HG03442 (cell line): ENCODE results near the gene STK40.

Experiments
- ATAC-seq: cut with Tn5 transposase; IDR thresholded peaks from one replicate; pipeline ENCODE4 v1.9.1; 2021; ENCODE audit warnings: mild to moderate bottlenecking, moderate library complexity; ENCODE audit not compliant: unreplicated experiment

Gene STK40

GRCh38 chr1:36398370-36398977 lies 12.8 kb upstream of the STK40 start:
- no peak for ATAC-seq

- ATAC-seq, result peak; percentile 50
Measured at GRCh38 chr1:36397378-36398230, 11.9 kb upstream of the STK40 start, which contains the start of gene LSM10. TSS of gene LSM10 (minus strand) at chr1:36397908. CDS start at chr1:36394129, 3,779 bp downstream.

GRCh38 chr1:36397083-36397377 lies 11.3 kb upstream of the STK40 start:
- no peak for ATAC-seq

DNA sequence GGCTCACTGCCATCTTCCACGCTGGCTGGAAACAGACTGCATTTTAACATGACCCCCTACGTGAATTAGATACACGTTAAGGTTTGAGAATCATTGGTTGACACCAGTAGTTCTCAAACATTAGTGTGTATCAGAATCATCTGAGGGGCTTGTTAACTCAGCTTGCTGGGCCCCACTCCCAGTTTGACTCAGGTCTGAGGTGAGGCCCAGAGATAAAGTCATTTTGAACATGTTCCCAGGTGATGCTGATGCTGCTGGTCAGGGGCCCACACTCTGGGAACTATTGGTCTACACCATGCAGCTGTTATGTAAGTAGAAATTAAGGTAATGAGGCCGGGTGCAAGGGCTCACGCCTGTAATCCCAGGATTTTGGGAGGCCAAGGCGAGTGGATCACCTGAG lies 10.6 kb upstream of the STK40 start:
- ATAC-seq, result no peak

DNA sequence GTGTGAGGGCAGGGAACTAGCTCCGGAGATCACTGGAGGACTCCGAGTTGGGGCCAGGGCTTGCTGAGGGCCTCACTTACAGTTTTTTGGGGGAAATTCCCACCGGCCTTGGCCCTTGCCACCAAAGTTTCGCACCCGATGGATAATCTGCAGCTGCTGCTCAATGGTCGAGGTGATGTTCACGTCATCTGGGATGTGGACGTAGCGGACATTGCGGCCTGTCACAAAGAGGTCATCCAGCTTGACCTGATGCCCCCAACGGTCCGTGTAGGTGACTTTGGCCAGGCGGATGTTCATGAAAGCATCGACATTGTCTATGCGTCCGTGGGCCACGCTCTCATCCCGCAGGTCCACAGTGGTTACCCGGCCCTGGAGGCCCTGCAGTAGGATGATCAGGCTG lies 8.0 kb upstream of the STK40 start:
- no peak for ATAC-seq

GRCh38 chr1:36392836-36393235 lies 7.1 kb upstream of the STK40 start:
- no peak for ATAC-seq

GRCh38 chr1:36391271-36391670 lies 5.5 kb upstream of the STK40 start:
- no peak for ATAC-seq

- no peak for ATAC-seq
Measured at GRCh38 chr1:36390411-36390810, 4.7 kb upstream of the STK40 start.

DNA sequence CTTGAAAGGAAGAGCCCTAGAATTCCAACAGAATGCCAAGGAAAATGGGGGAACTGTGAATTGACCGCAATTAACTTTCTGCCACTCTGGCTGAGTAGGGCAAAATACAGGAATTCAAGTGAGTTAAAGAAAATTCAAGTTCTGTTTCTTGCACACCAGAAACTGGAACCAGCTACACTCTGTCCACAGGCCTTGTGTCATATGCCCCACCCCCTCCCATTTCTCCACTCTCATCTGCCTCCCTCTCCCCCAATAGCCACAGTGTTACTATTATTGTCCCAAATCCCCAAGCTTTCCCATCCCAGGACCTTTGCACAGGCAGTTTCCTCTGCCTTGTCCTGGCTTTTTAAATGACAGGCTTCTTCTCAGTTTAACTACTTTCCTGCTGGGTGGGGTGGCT lies 4.3 kb upstream of the STK40 start:
- ATAC-seq, result no peak

DNA sequence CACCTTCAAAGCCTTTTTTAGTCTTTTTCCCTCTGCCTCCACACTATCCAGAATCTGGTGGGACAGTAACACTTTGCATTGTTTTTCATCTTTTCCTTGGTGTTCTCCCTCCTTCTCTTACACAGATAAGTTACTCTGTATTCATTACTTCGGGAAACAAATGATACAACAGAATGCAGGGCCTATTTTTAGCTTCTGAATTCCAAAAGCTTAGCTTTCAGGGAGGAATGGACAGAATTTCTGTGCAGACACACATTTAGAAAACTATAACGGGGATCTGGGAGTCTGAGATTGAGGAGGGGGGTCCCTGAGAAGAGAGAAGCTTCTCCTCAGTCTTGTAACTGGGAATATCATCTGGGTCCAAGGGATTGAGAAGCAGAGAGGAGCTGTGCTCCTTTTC lies 3.5 kb upstream of the STK40 start:
- ATAC-seq, result no peak

GRCh38 chr1:36387141-36387949 lies 1.6 kb upstream of the STK40 start:
- no peak for ATAC-seq

- peak; percentile 42 for ATAC-seq
Measured at GRCh38 chr1:36386265-36387140, 779 bp upstream of the STK40 start.

DNA sequence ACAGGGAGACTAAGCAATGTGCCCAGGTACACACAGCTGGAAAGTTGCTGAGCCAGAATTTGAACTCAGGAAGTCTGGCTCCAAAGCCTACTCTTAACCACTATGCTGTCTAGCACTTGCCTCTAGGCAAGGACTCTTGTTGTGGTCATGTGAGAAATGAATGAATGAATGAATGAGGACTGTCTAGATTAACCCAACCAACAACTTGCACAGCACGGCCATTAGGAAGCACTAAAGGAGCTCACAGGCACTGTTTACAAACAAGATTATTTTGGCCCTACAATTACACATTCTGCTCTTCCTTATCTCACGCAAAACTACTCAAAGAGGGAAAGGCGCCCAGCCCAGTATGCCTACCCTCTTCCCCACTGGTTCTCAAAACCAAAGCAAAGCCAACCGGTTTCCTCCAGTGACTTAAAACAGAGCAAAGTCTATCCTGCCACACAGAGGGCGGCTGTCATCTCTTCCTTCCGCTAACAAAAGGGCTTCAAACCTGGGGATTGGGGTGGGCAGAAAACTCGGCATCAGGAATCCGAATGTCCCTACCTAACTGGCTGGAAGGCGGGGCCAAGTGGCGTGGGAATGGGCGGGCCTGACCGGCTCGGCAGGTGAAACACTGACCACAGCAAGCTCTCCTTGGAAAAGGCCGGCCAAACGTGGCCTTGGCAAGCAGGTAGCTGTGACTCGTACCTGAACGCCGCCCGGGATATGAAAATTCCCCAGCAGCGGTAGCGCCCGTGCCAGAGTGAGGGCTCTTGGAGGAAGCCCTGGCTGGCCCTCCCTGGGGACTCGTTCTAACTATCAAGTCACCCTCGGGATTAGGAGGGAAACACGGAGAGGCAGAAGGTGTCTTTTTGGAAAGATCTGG lies 948 bp downstream of the STK40 start:
- no peak for ATAC-seq

GRCh38 chr1:36383240-36383639 lies 2.5 kb downstream of the STK40 start:
- no peak for ATAC-seq

GRCh38 chr1:36382669-36383068 lies 3.1 kb downstream of the STK40 start:
- no peak for ATAC-seq

GRCh38 chr1:36382231-36382630 lies 3.5 kb downstream of the STK40 start:
- ATAC-seq, result no peak

DNA sequence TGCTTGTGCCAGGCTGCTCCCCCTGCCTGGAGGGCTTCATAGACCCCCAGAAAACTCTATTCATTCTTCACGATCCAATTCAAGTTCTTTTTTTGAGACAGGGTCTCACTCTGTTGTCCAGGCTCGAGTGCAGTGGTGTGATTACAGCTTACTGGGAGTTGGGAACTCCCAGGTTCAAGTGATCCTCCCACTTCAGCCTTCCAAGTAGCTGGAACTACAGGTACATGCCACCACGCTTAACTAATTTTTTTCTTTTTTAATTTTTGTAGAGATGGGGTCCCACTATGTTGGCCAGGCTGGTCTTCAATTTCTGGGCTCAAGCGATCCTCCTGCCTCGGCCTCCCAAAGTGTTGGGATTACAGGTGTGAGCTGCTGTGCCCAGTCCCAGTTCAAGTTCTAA lies 4.3 kb downstream of the STK40 start:
- ATAC-seq, result no peak

DNA sequence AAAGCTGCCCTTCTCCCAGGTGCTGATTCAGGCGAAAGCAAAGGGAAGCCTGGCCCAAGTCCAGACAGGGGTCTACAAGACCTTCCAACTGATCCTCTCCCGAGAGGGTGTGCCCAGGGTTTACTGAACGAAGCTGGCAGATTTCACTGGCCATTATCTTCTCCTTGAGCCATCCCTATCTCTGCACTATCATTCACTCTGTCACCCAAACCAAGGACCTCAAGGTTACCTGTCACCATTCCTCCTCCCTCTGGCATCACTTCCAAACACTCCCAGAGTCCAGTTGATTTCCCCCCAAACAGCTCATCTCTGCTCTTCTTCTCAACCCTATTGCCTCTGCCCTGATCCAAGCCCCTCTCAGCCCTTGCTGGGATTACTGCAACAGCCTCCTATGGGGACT lies 4.9 kb downstream of the STK40 start:
- ATAC-seq, result no peak

DNA sequence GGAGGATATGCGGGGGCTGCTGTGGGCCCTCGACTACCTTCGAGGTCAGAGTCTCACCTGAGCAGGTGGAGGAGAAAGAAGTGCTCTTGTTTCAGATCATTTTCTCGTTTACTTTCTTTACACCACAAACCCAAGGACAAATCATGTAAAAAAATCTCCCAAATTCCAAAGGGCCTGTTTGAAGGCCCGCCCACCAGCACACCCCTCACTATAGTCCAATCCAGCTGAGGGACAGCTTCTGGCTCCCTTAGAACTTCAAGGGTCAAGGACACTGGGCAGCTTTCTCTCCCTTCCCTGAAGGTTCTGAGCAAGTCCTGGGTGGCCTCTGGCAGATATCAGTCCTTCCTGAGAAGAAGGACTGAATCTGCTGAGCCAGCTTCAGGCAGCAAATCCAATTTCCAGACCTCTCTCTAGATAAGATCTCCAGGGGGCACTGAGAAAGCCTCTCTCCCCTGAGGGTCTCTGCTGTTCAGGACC lies 5.5 kb downstream of the STK40 start:
- ATAC-seq, result no peak
